Endothelial cell of umbilical vein (primary cell): ENCODE measurements around the gene ABCC4. TPM values are rescaled to one million over a fixed set of nuclear protein-coding genes. Genes with fewer than 3 reads are reported as not detected.

ENCODE experiments used
- BruUV-seq: library from RNA; stranded (reverse); fragments of 400-500 nt; replicated peaks from 2 replicates; lab custom pipeline; 2021; lab: Mats Ljungman, UMichigan
- CTCF ChIA-PET: fragments of 300-600, 350-600 bp; sonication (Branson Sonifier 250); formaldehyde crosslinking; loops from one replicate; lab custom pipeline; 2021; ENCODE audit warnings: antibody characterized with exemption, inconsistent platforms; lab: Charles Lee
- POLR2A ChIA-PET: fragments of 300-600, 350-600 bp; sonication (Branson Sonifier 250); formaldehyde crosslinking; loops from one replicate; lab custom pipeline; 2021; ENCODE audit warnings: antibody characterized with exemption, inconsistent platforms; lab: Charles Lee
- DNase-seq: peaks from one replicate; pipeline ENCODE4 v3.0.0-alpha.2; 2011; ENCODE audit warnings: low read depth, low spot score
- FAIRE-seq: peaks from 2 replicates; lab custom pipeline; 2011; peaks lifted over from hg19 to GRCh38; lab: Jason Lieb, UNC
- H2AFZ ChIP-seq: 2 replicates; pipeline ENCODE4 v1.6.0; 2012; ENCODE audit warnings: low read depth, low read length, control low read depth, inconsistent platforms
- H3K27ac ChIP-seq: 2 replicates; pipeline ENCODE4 v1.5.1; 2011; ENCODE audit warnings: low read depth, mild to moderate bottlenecking, control low read depth, low read length, moderate library complexity; ENCODE audit not compliant: insufficient read depth
- H3K27me3 ChIP-seq, 2 experiments: 2 replicates each; pipeline versions ENCODE4 v1.6.0 to v1.6.1; 2011; ENCODE audit warnings: low read length in 2 of 2, mixed read lengths in 1 of 2; ENCODE audit not compliant: control insufficient read depth in 2 of 2, insufficient read depth in 2 of 2
- H3K36me3 ChIP-seq, 2 experiments: 2 replicates in 1 of 2; 3 replicates in 1 of 2; pipeline ENCODE4 v1.5.1; 2011; ENCODE audit warnings: low read length in 2 of 2, mild to moderate bottlenecking in 1 of 2, moderate library complexity in 1 of 2; ENCODE audit not compliant: control insufficient read depth in 2 of 2, insufficient read depth in 2 of 2; ENCODE audit errors: extremely low read depth in 1 of 2
- H3K4me1 ChIP-seq: 3 replicates; pipeline ENCODE4 v1.5.1; 2011; ENCODE audit warnings: mild to moderate bottlenecking, low read length; ENCODE audit not compliant: control insufficient read depth, insufficient read depth; ENCODE audit errors: extremely low read depth
- H3K4me2 ChIP-seq: 2 replicates; pipeline ENCODE4 v1.6.1; 2011; ENCODE audit warnings: low read length, control low read depth, mixed read lengths; ENCODE audit not compliant: insufficient read depth
- H3K4me3 ChIP-seq, 3 experiments: fragments of 200-600 bp in 1 of 3; sonication (generic), shearing (Covaris generic) in 1 of 3; replicated peaks in 1 of 3; 2 replicates each; pipeline ENCODE4 v1.5.1; 2011 to 2016; ENCODE audit warnings: control low read depth in 3 of 3, low read length in 3 of 3, mild to moderate bottlenecking in 2 of 3, inconsistent platforms in 1 of 3, low read depth in 1 of 3, moderate library complexity in 1 of 3; ENCODE audit not compliant: insufficient read depth in 1 of 3
- H3K79me2 ChIP-seq: 2 replicates; pipeline ENCODE4 v1.6.0; 2012; ENCODE audit warnings: low read length, inconsistent platforms; ENCODE audit not compliant: control insufficient read depth, insufficient read depth
- H3K9ac ChIP-seq: replicated peaks from 2 replicates; pipeline ENCODE3; 2011; ENCODE audit warnings: low read length, control low read depth; ENCODE audit not compliant: insufficient read depth; ENCODE audit errors: extremely low read depth
- H3K9me1 ChIP-seq: replicated peaks from 3 replicates; pipeline ENCODE4 v1.6.0; 2011; ENCODE audit warnings: mild to moderate bottlenecking, low read length; ENCODE audit not compliant: control insufficient read depth, insufficient read depth; ENCODE audit errors: extremely low read depth
- H3K9me3 ChIP-seq: replicated peaks from 2 replicates; pipeline ENCODE4 v1.5.1; 2012; ENCODE audit warnings: low read length, inconsistent platforms; ENCODE audit not compliant: control insufficient read depth, insufficient read depth
- H4K20me1 ChIP-seq: replicated peaks from 2 replicates; pipeline ENCODE3; 2011; ENCODE audit warnings: mild to moderate bottlenecking, low read length; ENCODE audit not compliant: control insufficient read depth, insufficient read depth; ENCODE audit errors: extremely low read depth
- EZH2 ChIP-seq: IDR thresholded peaks from 2 replicates; pipeline ENCODE4 v1.6.1; 2012; ENCODE audit warnings: borderline replicate concordance, low read depth, mild to moderate bottlenecking, moderate library complexity, low read length, inconsistent platforms; ENCODE audit not compliant: severe bottlenecking
- GATA2 ChIP-seq: IDR thresholded peaks from 2 replicates; pipeline ENCODE4 v1.7.0; 2011; ENCODE audit warnings: low read depth, mild to moderate bottlenecking, moderate library complexity, mixed read lengths, low read length; ENCODE audit not compliant: insufficient read length, insufficient read depth
- POLR2A ChIP-seq: IDR thresholded peaks from 2 replicates; pipeline ENCODE4 v1.6.1; 2012; ENCODE audit warnings: low read depth, mild to moderate bottlenecking, control low read depth, low read length
- POLR2AphosphoS5 ChIP-seq: IDR thresholded peaks from 2 replicates; pipeline ENCODE4 v1.6.1; 2012; ENCODE audit warnings: low read depth, mild to moderate bottlenecking, control low read depth, low read length, moderate library complexity; ENCODE audit not compliant: insufficient read depth
- dilution Hi-C: fragments of 300-500 bp; cut with MboI; formaldehyde crosslinking; loops from one replicate; pipeline ENCODE4 v1.15.0; 2019; ENCODE audit warnings: low sequenced_read_pairs; ENCODE audit not compliant: extremely low pct_ligation_motif_present
- intact Hi-C: fragments of 100-400 bp; cut with micrococcal nuclease; formaldehyde crosslinking; loops from one replicate; pipeline ENCODE4 v1.10.0; 2022
- polyA plus RNA-seq, 4 experiments: library from polyadenylated mRNA; depleted of rRNA in 3 of 4; stranded (reverse) in 3 of 4; unstranded in 1 of 4; fragments of >200 nt; gene quantifications; 2 replicates each; pipeline versions ENCODE4 v1.2.1 to v1.2.3, GENCODE V29; 2011 to 2012; ENCODE audit warnings: missing spikeins in 1 of 4
- total RNA-seq: library from RNA; stranded (reverse); gene quantifications from 2 replicates; pipeline ENCODE4 v1.2.3, GENCODE V29; 2021

The ABCC4 gene
- total and polyA plus RNA-seq, 2 donors (not counting 3 experiments of a cell fraction or from before 2014, with no cell fraction given) = 9.2 to 15.9 TPM

DNA sequence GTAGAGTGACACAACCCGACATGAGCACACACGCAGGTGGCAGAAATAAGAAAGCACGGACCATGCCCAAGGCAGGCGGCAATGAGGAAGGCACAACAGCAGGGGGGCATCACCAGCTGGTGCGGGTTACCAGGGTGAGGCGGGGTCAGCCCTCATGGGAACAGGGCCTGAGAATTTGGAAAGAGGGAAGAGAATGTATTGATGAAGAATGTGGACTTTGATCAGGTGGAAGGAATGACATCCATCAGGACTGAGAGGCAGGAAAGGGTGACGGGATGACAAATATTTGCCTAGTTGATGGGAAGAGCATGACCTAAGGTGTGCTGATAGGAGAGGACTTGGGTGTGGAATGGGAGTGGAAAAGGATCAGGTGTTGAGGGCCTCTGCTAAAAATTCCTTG is 177.5 kb downstream of the ABCC4 start:
- intact Hi-C loops = no loop called here
- Histone ChIP-seq H4K20me1 (no peaks in the 10 kb centered on the region), H3K27ac (no peak overlapping the region), H3K27me3 (no peaks in the 10 kb centered on the region), H2AFZ (no peak overlapping the region), H3K9me1 (no peaks in the 10 kb centered on the region), H3K4me2 (no peak overlapping the region), H3K9me3 (no peaks in the 10 kb centered on the region), H3K9ac (no peak overlapping the region), H3K4me1 (peaks cover 22% of the 10 kb centered on the region), H3K79me2 (no peaks in the 10 kb centered on the region), H3K36me3 (no peaks in the 10 kb centered on the region), H3K4me3 (no peak overlapping the region)
- POLR2A ChIA-PET = no interaction called here
- DNase-seq = no peak
- CTCF ChIA-PET = no interaction called here
- dilution Hi-C loops = no loop called here
- TF ChIP-seq POLR2AphosphoS5 = no peak
- TF ChIP-seq POLR2A = no peak
- no peak for FAIRE-seq
- no TSS peak for BruUV-seq

DNA sequence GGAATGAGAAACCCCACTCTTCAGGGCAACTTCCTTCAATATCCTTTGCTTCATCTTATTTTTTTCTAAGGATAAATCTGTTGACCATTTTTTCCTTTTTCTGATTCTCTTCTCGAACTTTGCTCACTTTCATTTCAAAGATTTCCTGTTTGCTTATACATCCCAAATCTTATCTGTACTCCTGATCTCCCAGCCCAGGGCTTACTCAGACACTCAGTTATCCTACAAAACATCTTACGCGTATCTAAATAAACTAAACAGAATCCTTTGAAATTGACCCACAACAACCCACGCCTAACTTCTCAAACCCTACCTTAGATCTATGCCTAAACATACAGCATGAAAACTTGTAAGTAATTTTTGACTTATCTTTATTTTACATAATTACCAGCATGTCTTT is 179.2 kb downstream of the ABCC4 start:
- no peaks in the 10 kb centered on the region for H3K27me3 ChIP-seq
- no peak overlapping the region for H3K4me2 ChIP-seq
- FAIRE-seq = no peak
- DNase-seq = no peak
- CTCF ChIA-PET = no interaction called here
- dilution Hi-C loops = no loop called here
- H3K9me3 ChIP-seq = no peaks in the 10 kb centered on the region
- H2AFZ ChIP-seq = no peak overlapping the region
- no TSS peak for BruUV-seq
- no peaks in the 10 kb centered on the region for H3K36me3 ChIP-seq
- H3K9ac ChIP-seq = no peak overlapping the region
- H4K20me1 ChIP-seq = no peaks in the 10 kb centered on the region
- no peak for TF ChIP-seq EZH2
- peak; percentile 77 for TF ChIP-seq GATA2
- no peaks in the 10 kb centered on the region for H3K79me2 ChIP-seq
- H3K27ac ChIP-seq = no peak overlapping the region
- H3K4me3 ChIP-seq = no peak overlapping the region
- H3K9me1 ChIP-seq = no peaks in the 10 kb centered on the region
- intact Hi-C loops = no loop called here
- POLR2A ChIA-PET = no interaction called here
- peaks cover 9% of the 10 kb centered on the region for H3K4me1 ChIP-seq
